Trophoblast cell (in vitro differentiated cells and primary cell): ENCODE measurements around the gene NOXA1.
"Not testable (repeated sequence)": the region's sequence is repeated elsewhere in the genome, so short reads cannot be mapped to it uniquely, and the experiment has no call there.

Experiments
- DNase-seq, 2 donors: peaks; one replicate each; pipeline ENCODE4 v3.0.0-alpha.2; 2016
- H2AFZ ChIP-seq: 2 replicates; pipeline ENCODE4 v1.6.1; 2013; ENCODE audit warnings: low read length, moderate library complexity, mild to moderate bottlenecking; ENCODE audit not compliant: insufficient read depth, poor library complexity
- H2AK5ac ChIP-seq: 2 replicates; pipeline ENCODE4 v1.6.1; 2013; ENCODE audit warnings: mild to moderate bottlenecking, low read length
- H2BK120ac ChIP-seq: 2 replicates; pipeline ENCODE4 v1.6.1; 2013; ENCODE audit warnings: low read length, mild to moderate bottlenecking, moderate library complexity; ENCODE audit not compliant: insufficient read depth, poor library complexity
- H2BK12ac ChIP-seq: 2 replicates; pipeline ENCODE4 v1.6.1; 2013; ENCODE audit warnings: mild to moderate bottlenecking, low read length, moderate library complexity
- H2BK5ac ChIP-seq: 2 replicates; pipeline ENCODE4 v1.6.1; 2013; ENCODE audit warnings: low read length, low read depth, moderate library complexity, mild to moderate bottlenecking; ENCODE audit not compliant: poor library complexity
- H3K14ac ChIP-seq: 2 replicates; pipeline ENCODE4 v1.6.1; 2013; ENCODE audit warnings: mild to moderate bottlenecking, low read length
- H3K18ac ChIP-seq: 2 replicates; pipeline ENCODE4 v1.6.1; 2013; ENCODE audit warnings: mild to moderate bottlenecking, low read length
- H3K23ac ChIP-seq: 2 replicates; pipeline ENCODE4 v1.6.1; 2013; ENCODE audit warnings: low read length
- H3K27ac ChIP-seq: 2 replicates; pipeline ENCODE4 v1.5.1; 2013; ENCODE audit warnings: low read depth, mild to moderate bottlenecking, inconsistent platforms, low read length, moderate library complexity
- H3K27me3 ChIP-seq: 2 replicates; pipeline ENCODE4 v1.6.1; 2013; ENCODE audit warnings: inconsistent platforms, mild to moderate bottlenecking, low read length, moderate library complexity; ENCODE audit not compliant: insufficient read depth
- H3K36me3 ChIP-seq, 2 experiments: 1 replicate in 1 of 2; 2 replicates in 1 of 2; pipeline ENCODE4 v1.6.1; 2013; ENCODE audit warnings: low read length in 2 of 2, mild to moderate bottlenecking in 2 of 2, moderate library complexity in 1 of 2; ENCODE audit not compliant: insufficient read depth in 2 of 2, control insufficient read depth in 1 of 2
- H3K4ac ChIP-seq: 2 replicates; pipeline ENCODE4 v1.6.1; 2013; ENCODE audit warnings: low read depth, mild to moderate bottlenecking, low read length, moderate library complexity
- H3K4me1 ChIP-seq, 2 experiments: 1 replicate in 1 of 2; 2 replicates in 1 of 2; pipeline ENCODE4 v1.6.1; 2013; ENCODE audit warnings: low read length in 2 of 2, mild to moderate bottlenecking in 2 of 2, moderate library complexity in 1 of 2; ENCODE audit not compliant: insufficient read depth in 2 of 2, control insufficient read depth in 1 of 2
- H3K4me2 ChIP-seq: 2 replicates; pipeline ENCODE4 v1.6.1; 2013; ENCODE audit warnings: inconsistent platforms, mild to moderate bottlenecking, low read length, moderate library complexity
- H3K4me3 ChIP-seq: 2 replicates; pipeline ENCODE4 v1.5.1; 2013; ENCODE audit warnings: mild to moderate bottlenecking, low read depth, low read length, inconsistent platforms
- H3K79me1 ChIP-seq: one replicate; pipeline ENCODE4 v1.6.1; 2013; ENCODE audit warnings: low read length
- H3K79me2 ChIP-seq: 2 replicates; pipeline ENCODE4 v1.6.1; 2013; ENCODE audit warnings: low read length, mild to moderate bottlenecking; ENCODE audit not compliant: control insufficient read depth, insufficient read depth, poor library complexity
- H3K9ac ChIP-seq: 2 replicates; pipeline ENCODE4 v1.6.1; 2013; ENCODE audit warnings: mild to moderate bottlenecking, low read length
- H3K9me3 ChIP-seq: 2 replicates; pipeline ENCODE4 v1.6.1; 2013; ENCODE audit warnings: low read depth, mild to moderate bottlenecking, control low read depth, inconsistent platforms, low read length; ENCODE audit not compliant: insufficient read depth
- H4K12ac ChIP-seq: 2 replicates; pipeline ENCODE4 v1.6.1; 2013; ENCODE audit warnings: low read depth, mild to moderate bottlenecking, low read length, moderate library complexity
- H4K8ac ChIP-seq: 2 replicates; pipeline ENCODE4 v1.6.1; 2013; ENCODE audit warnings: low read depth, mild to moderate bottlenecking, low read length, moderate library complexity
- H4K91ac ChIP-seq: one replicate; pipeline ENCODE4 v1.6.1; 2013; ENCODE audit warnings: low read depth, mild to moderate bottlenecking, low read length, moderate library complexity
- WGBS: extraction: QIAGEN DNeasy Blood & Tissue Kit; methylation state at CpG from one replicate; pipeline ENCODE4 v1.1.7; 2013; ENCODE audit warnings: missing lambda C conversion rate; ENCODE audit not compliant: insufficient read length, insufficient coverage; ENCODE audit errors: extremely low coverage; 5-methylcytosine and 5-hydroxymethylcytosine counted together

The NOXA1 gene

GRCh38 chr9:137375321-137376058, 47.7 kb upstream of the NOXA1 start:
- H3K4me2 ChIP-seq = no peak overlapping the region
- no peaks in the 10 kb centered on the region for H3K4me1 ChIP-seq
- no peak overlapping the region for H3K18ac ChIP-seq
- no peaks in the 10 kb centered on the region for H3K79me2 ChIP-seq
- no peak overlapping the region for H2BK120ac ChIP-seq
- no peak overlapping the region for H3K27ac ChIP-seq
- H2BK12ac ChIP-seq = no peak overlapping the region
- H3K4ac ChIP-seq = no peak overlapping the region
- no peaks in the 10 kb centered on the region for H3K36me3 ChIP-seq
- DNase-seq = no peak
- H3K9me3 ChIP-seq = peaks cover 2% of the 10 kb centered on the region
- no peak overlapping the region for H2BK5ac ChIP-seq
- 100% methylated on average over 1 of the region's 11 CpGs for WGBS
- H3K23ac ChIP-seq = no peak overlapping the region
- H4K8ac ChIP-seq = no peak overlapping the region
- no peaks in the 10 kb centered on the region for H3K79me1 ChIP-seq
- H2AK5ac ChIP-seq = no peak overlapping the region
- no peak overlapping the region for H4K12ac ChIP-seq
- no peak overlapping the region for H3K4me3 ChIP-seq
- H3K9ac ChIP-seq = no peak overlapping the region
- H2AFZ ChIP-seq = no peak overlapping the region
- H4K91ac ChIP-seq = no peak overlapping the region
- no peaks in the 10 kb centered on the region for H3K27me3 ChIP-seq
- H3K14ac ChIP-seq = no peak overlapping the region

GRCh38 chr9:137376386-137376785, 46.8 kb upstream of the NOXA1 start:
- no peaks in the 10 kb centered on the region for H3K27me3 ChIP-seq
- DNase-seq = no peak
- H3K23ac ChIP-seq = no peak overlapping the region
- no peak overlapping the region for H4K12ac ChIP-seq
- H2BK5ac ChIP-seq = no peak overlapping the region
- no peak overlapping the region for H2BK12ac ChIP-seq
- H2AK5ac ChIP-seq = no peak overlapping the region
- no peaks in the 10 kb centered on the region for H3K4me1 ChIP-seq
- H3K27ac ChIP-seq = no peak overlapping the region
- no peak overlapping the region for H3K4me2 ChIP-seq
- no peak overlapping the region for H3K14ac ChIP-seq
- H3K18ac ChIP-seq = no peak overlapping the region
- no peak overlapping the region for H3K4me3 ChIP-seq
- peaks cover 2% of the 10 kb centered on the region for H3K9me3 ChIP-seq
- H2AFZ ChIP-seq = no peak overlapping the region
- H2BK120ac ChIP-seq = no peak overlapping the region
- H3K9ac ChIP-seq = no peak overlapping the region
- H3K79me2 ChIP-seq = no peaks in the 10 kb centered on the region
- no peaks in the 10 kb centered on the region for H3K36me3 ChIP-seq
- H3K79me1 ChIP-seq = no peaks in the 10 kb centered on the region
- H3K4ac ChIP-seq = no peak overlapping the region
- no peak overlapping the region for H4K8ac ChIP-seq
- H4K91ac ChIP-seq = no peak overlapping the region
- WGBS = no CpG with 5 or more reads among the region's 12 CpGs

DNA sequence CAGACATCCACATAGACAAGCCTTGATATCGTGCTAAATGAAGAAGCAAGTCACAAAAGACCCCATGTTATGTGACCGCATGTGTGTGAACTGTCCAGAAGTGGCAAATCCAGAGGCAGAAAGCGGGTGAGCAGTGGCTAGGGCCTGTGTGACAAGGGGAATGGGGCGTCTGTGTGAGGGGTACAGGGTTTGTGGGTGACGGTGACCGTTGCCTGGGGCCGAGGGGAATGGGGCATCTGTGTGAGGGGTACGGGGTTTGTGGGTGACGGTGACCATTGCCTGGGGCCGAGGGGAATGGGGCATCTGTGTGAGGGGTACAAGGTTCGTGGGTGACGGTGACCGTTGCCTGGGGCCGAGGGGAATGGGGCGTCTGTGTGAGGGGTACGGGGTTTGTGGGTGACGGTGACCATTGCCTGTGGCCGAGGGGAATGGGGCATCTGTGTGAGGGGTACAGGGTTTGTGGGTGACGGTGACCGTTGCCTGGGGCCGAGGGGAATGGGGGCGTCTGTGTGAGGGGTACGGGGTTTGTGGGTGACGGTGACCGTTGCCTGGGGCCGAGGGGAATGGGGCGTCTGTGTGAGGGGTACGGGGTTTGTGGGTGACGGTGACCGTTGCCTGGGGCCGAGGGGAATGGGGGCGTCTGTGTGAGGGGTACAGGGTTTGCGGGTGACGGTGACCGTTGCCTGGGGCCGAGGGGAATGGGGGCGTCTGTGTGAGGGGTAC, 44.3 kb upstream of the NOXA1 start:
- not testable (repeated sequence) for DNase-seq, H4K12ac ChIP-seq, H2BK12ac ChIP-seq, H2AFZ ChIP-seq, H3K4me2 ChIP-seq, H3K18ac ChIP-seq, H3K79me1 ChIP-seq, H2BK120ac ChIP-seq, H3K36me3 ChIP-seq, H3K14ac ChIP-seq, H3K27ac ChIP-seq, H4K91ac ChIP-seq, H3K4me1 ChIP-seq, H3K4ac ChIP-seq, H3K9me3 ChIP-seq, H2AK5ac ChIP-seq, H3K27me3 ChIP-seq, H3K4me3 ChIP-seq, H3K79me2 ChIP-seq, H2BK5ac ChIP-seq, H3K9ac ChIP-seq, H4K8ac ChIP-seq, H3K23ac ChIP-seq
- WGBS = no CpG with 5 or more reads among the region's 37 CpGs

GRCh38 chr9:137379761-137380161, 43.4 kb upstream of the NOXA1 start:
- H3K23ac ChIP-seq = no peak overlapping the region
- no peak overlapping the region for H3K14ac ChIP-seq
- H2BK120ac ChIP-seq = no peak overlapping the region
- no peak overlapping the region for H3K9ac ChIP-seq
- H3K9me3 ChIP-seq = no peaks in the 10 kb centered on the region
- H3K27ac ChIP-seq = no peak overlapping the region
- no peak overlapping the region for H4K12ac ChIP-seq
- H2BK12ac ChIP-seq = no peak overlapping the region
- no peak overlapping the region for H3K18ac ChIP-seq
- no peak overlapping the region for H4K8ac ChIP-seq
- no peak overlapping the region for H2BK5ac ChIP-seq
- H3K79me1 ChIP-seq = no peaks in the 10 kb centered on the region
- no peak overlapping the region for H2AK5ac ChIP-seq
- no peaks in the 10 kb centered on the region for H3K27me3 ChIP-seq
- H2AFZ ChIP-seq = no peak overlapping the region
- no peak overlapping the region for H3K4me2 ChIP-seq
- H4K91ac ChIP-seq = no peak overlapping the region
- no peaks in the 10 kb centered on the region for H3K4me1 ChIP-seq
- no peak overlapping the region for H3K4ac ChIP-seq
- no peaks in the 10 kb centered on the region for H3K36me3 ChIP-seq
- no peaks in the 10 kb centered on the region for H3K79me2 ChIP-seq
- no peak for DNase-seq
- H3K4me3 ChIP-seq = no peak overlapping the region
- no CpG with 5 or more reads among the region's 12 CpGs for WGBS
